Panc1 (cell line): ENCODE measurements around the gene ZNF593OS.

Experiments used
- TF ChIP-seq, protein P1 (sequence below), 2 experiments: IDR thresholded peaks; 2 replicates each; pipeline ENCODE4 v1.6.1; 2011 to 2012; ENCODE audit warnings: low read depth in 2 of 2, control low read depth in 1 of 2, low read length in 1 of 2, mild to moderate bottlenecking in 1 of 2, moderate library complexity in 1 of 2; ENCODE audit not compliant: insufficient read depth in 1 of 2
- TF ChIP-seq, protein P2 (sequence below): fragments of 450-650 bp; IDR thresholded peaks from 2 replicates; pipeline ENCODE4 v1.5.1; 2017; ENCODE audit warnings: mild to moderate bottlenecking

DNA sequence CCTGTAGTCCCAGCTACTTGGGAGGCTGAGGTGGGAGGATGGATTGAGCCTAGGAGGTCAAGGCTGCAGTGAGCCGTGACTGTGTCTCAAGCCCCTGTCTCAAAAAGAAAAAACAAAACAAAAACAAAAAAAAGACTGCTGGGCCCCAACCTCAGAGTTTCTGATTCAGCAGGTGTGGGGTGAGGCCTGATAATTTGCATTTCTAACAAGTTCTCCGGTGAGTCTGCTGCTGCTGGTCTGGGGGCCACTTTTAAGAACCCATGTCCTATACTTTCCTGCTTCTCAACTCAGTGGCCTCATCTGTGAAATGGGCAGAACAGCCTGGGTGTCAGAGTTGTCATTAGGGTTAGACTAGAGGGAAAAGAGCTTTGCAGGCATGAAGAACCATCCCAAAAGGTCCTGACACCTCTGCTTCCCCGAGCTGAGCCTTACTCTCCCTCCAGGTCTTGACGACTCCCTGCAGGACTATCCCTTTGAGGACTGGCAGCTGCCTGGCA, 8.4 kb upstream of the ZNF593OS start:
- TF ChIP-seq, protein P1, sequence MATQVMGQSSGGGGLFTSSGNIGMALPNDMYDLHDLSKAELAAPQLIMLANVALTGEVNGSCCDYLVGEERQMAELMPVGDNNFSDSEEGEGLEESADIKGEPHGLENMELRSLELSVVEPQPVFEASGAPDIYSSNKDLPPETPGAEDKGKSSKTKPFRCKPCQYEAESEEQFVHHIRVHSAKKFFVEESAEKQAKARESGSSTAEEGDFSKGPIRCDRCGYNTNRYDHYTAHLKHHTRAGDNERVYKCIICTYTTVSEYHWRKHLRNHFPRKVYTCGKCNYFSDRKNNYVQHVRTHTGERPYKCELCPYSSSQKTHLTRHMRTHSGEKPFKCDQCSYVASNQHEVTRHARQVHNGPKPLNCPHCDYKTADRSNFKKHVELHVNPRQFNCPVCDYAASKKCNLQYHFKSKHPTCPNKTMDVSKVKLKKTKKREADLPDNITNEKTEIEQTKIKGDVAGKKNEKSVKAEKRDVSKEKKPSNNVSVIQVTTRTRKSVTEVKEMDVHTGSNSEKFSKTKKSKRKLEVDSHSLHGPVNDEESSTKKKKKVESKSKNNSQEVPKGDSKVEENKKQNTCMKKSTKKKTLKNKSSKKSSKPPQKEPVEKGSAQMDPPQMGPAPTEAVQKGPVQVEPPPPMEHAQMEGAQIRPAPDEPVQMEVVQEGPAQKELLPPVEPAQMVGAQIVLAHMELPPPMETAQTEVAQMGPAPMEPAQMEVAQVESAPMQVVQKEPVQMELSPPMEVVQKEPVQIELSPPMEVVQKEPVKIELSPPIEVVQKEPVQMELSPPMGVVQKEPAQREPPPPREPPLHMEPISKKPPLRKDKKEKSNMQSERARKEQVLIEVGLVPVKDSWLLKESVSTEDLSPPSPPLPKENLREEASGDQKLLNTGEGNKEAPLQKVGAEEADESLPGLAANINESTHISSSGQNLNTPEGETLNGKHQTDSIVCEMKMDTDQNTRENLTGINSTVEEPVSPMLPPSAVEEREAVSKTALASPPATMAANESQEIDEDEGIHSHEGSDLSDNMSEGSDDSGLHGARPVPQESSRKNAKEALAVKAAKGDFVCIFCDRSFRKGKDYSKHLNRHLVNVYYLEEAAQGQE (IDR thresholded peaks at IDR 0.05; ENCODE audit: insufficient read depth in 1 of 2, low read depth in 2 of 2, low read length in 1 of 2), result no peak
- TF ChIP-seq, protein P2, sequence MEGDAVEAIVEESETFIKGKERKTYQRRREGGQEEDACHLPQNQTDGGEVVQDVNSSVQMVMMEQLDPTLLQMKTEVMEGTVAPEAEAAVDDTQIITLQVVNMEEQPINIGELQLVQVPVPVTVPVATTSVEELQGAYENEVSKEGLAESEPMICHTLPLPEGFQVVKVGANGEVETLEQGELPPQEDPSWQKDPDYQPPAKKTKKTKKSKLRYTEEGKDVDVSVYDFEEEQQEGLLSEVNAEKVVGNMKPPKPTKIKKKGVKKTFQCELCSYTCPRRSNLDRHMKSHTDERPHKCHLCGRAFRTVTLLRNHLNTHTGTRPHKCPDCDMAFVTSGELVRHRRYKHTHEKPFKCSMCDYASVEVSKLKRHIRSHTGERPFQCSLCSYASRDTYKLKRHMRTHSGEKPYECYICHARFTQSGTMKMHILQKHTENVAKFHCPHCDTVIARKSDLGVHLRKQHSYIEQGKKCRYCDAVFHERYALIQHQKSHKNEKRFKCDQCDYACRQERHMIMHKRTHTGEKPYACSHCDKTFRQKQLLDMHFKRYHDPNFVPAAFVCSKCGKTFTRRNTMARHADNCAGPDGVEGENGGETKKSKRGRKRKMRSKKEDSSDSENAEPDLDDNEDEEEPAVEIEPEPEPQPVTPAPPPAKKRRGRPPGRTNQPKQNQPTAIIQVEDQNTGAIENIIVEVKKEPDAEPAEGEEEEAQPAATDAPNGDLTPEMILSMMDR, result no peak
